ENCODE results near the gene CLIP2.
"Not testable (repeated sequence)": the region's sequence is repeated elsewhere in the genome, so short reads cannot be mapped to it uniquely, and the experiment has no call there.

CLIP2 gene

DNA sequence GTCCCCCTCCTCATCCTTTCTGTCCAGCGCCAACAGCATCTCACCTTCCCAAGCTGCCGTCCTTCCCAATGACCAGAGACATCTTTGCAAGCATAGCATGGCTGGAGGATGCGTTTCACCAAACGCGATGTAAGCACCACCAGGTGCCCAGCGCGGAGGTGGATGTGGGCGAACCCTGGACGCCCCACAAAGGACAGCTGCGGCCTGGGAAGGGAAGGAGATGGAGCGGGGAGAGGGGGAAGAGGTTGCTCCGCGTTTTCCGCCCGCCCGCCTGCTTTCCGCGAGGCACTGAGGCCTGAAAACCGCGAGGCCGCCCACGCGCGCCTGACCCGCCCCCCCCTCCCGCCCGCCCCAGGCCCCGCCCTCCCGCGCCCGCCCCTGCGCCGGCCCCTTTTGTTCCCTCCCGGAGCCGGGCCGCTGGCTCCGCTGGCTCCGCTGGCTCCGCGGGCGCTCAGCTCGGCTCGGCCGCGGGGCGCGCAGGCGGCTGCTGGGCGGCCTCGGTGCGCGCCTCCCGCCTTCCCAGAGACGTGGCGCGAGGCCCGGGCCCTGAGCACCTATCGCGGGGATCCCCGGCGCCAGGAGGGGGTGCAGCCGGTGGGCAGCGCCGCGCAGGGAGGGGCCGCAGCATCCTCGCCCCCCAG lies at the start of gene CLIP2:
CLIP2 (plus strand) TSS at position 390 of the 641 bp plus-strand sequence. CDS start 28,140 bp downstream, outside the sequence.
- peak within 1 kb of the TSS; percentile 88 for H3K4me3 ChIP-seq
- peak; percentile 90 for DNase-seq (ENCODE audit: low spot score)
- TF ChIP-seq, protein P1, sequence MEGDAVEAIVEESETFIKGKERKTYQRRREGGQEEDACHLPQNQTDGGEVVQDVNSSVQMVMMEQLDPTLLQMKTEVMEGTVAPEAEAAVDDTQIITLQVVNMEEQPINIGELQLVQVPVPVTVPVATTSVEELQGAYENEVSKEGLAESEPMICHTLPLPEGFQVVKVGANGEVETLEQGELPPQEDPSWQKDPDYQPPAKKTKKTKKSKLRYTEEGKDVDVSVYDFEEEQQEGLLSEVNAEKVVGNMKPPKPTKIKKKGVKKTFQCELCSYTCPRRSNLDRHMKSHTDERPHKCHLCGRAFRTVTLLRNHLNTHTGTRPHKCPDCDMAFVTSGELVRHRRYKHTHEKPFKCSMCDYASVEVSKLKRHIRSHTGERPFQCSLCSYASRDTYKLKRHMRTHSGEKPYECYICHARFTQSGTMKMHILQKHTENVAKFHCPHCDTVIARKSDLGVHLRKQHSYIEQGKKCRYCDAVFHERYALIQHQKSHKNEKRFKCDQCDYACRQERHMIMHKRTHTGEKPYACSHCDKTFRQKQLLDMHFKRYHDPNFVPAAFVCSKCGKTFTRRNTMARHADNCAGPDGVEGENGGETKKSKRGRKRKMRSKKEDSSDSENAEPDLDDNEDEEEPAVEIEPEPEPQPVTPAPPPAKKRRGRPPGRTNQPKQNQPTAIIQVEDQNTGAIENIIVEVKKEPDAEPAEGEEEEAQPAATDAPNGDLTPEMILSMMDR (IDR thresholded peaks at IDR 0.05) = no peak
- peak within 1 kb of the TSS; percentile 69 to 86 for H3K27ac ChIP-seq

GRCh38 chr7:74240482-74240881 lies 48.7 kb upstream of the CLIP2 start:
- DNase-seq (ENCODE audit: low spot score) = no peak
- Histone ChIP-seq H3K27ac (no peak overlapping the region), H3K4me3 (no peak overlapping the region)
- TF ChIP-seq, protein P1 (IDR thresholded peaks at IDR 0.05) = no peak

GRCh38 chr7:74242122-74242443 lies 47.1 kb upstream of the CLIP2 start:
- no peak overlapping the region for H3K27ac ChIP-seq
- no peak overlapping the region for H3K4me3 ChIP-seq
- TF ChIP-seq, protein P1 (IDR thresholded peaks at IDR 0.05) = no peak
- no peak for DNase-seq (ENCODE audit: low spot score)

GRCh38 chr7:74246497-74246896 lies 42.7 kb upstream of the CLIP2 start:
- DNase-seq (ENCODE audit: low spot score) = no peak
- H3K4me3 ChIP-seq = no peak overlapping the region
- no peak overlapping the region for H3K27ac ChIP-seq
- TF ChIP-seq, protein P1 (IDR thresholded peaks at IDR 0.05) = no peak

GRCh38 chr7:74248156-74248555 lies 41.1 kb upstream of the CLIP2 start:
- no peak for DNase-seq (ENCODE audit: low spot score)
- TF ChIP-seq, protein P1 (IDR thresholded peaks at IDR 0.05) = no peak

GRCh38 chr7:74249058-74249457 lies 40.1 kb upstream of the CLIP2 start:
- H3K4me3 ChIP-seq; H3K27ac ChIP-seq; DNase-seq (ENCODE audit: low spot score): not testable (repeated sequence)

More at GRCh38 chr7:74248156-74248555, 41.1 kb upstream of the CLIP2 start:
- H3K4me3 ChIP-seq = no peak overlapping the region
- no peak overlapping the region for H3K27ac ChIP-seq

DNA sequence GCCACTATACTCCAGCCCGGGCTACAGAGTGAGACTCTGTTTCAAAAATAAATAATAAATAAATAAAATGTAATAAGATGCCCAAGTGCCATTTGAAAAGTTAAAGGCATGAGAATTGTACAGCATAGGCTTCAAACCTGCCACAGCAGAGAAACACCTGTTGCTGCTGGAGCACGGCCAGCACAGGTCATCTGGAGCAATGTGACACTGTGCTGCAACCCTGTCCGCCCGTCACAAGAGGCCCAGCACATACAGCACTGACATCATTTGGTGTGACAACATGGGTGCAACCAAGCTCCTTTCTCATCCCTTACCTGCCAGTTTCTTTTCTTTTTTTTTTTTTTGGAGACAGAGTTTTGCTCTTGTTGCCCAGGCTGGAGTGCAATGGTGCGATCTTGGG lies 36.3 kb upstream of the CLIP2 start:
- TF ChIP-seq, protein P1 (IDR thresholded peaks at IDR 0.05) = no peak
- H3K27ac ChIP-seq = no peak overlapping the region
- no peak overlapping the region for H3K4me3 ChIP-seq
- DNase-seq (ENCODE audit: low spot score) = no peak

Data from coronary artery (tissue), 2 donors.